K562 (cell line): ENCODE data around the gene PSRC1. TPM values are rescaled to one million over a fixed set of nuclear protein-coding genes. Genes with fewer than 3 reads are reported as not detected.

ENCODE experiments used
- JUND ChIP-seq, 2 experiments: IDR thresholded peaks; 2 replicates in 1 of 2; 3 replicates in 1 of 2; pipeline ENCODE4 v1.6.1; 2011; ENCODE audit warnings: borderline replicate concordance in 2 of 2, low read depth in 2 of 2, low read length in 2 of 2, improper control_type of control experiment in 1 of 2, missing biosample characterization in 1 of 2, missing genetic modification characterization in 1 of 2, missing genetic modification reagents in 1 of 2
- KAT7 ChIP-seq: sonication (generic); formaldehyde crosslinking; IDR thresholded peaks from 2 replicates; pipeline ENCODE4 v1.8.0; 2022; ENCODE audit warnings: missing genetic modification reagents, mild to moderate bottlenecking, borderline replicate concordance
- NCOR1 ChIP-seq: fragments of 450-650 bp; IDR thresholded peaks from 2 replicates; pipeline ENCODE4 v1.6.1; 2016; ENCODE audit warnings: mild to moderate bottlenecking, moderate library complexity
- POLR3A ChIP-seq: IDR thresholded peaks from 2 replicates; pipeline ENCODE4 v1.6.1; 2011; ENCODE audit warnings: borderline replicate concordance, mild to moderate bottlenecking, moderate library complexity; ENCODE audit not compliant: insufficient read length, insufficient read depth; ENCODE audit errors: extremely low read depth
- SMARCA4 ChIP-seq: fragments of 450-650 bp; IDR thresholded peaks from 2 replicates; pipeline ENCODE4 v1.6.1; 2016
- ZNF121 ChIP-seq: sonication (generic); formaldehyde crosslinking; conservative IDR thresholded peaks from 2 replicates; pipeline ENCODE4 v1.8.0; 2022; ENCODE audit warnings: missing genetic modification reagents
- ZNF445 ChIP-seq: fragments of 250-450 bp; sonication (Bioruptor Pico); IDR thresholded peaks from 2 replicates; pipeline ENCODE4 v1.4.0; 2020; ENCODE audit warnings: low read depth, mild to moderate bottlenecking, moderate library complexity
- ZNF644 ChIP-seq: fragments of 200-800 bp; sonication (Bioruptor generic); IDR thresholded peaks from 2 replicates; pipeline ENCODE4 v1.6.1; 2016; ENCODE audit warnings: low read depth, missing genetic modification characterization, missing compliant biosample characterization
- polyA plus RNA-seq, 8 experiments: library from polyadenylated mRNA; depleted of rRNA in 4 of 8; stranded (reverse) in 5 of 8; unstranded in 3 of 8; fragments of >200 nt; fragmentation: Nextera tagmentation in 2 of 8; fragmentation: Illumina TruSeq in 1 of 8; extraction: Ambion mirVana in 2 of 8; extraction: Trizol in 1 of 8; gene quantifications; 2 replicates each; pipeline versions ENCODE4 v1.2.1 to v1.2.3, GENCODE V29; 2011 to 2014; ENCODE audit warnings: inconsistent platforms in 1 of 8, missing spikeins in 1 of 8
- total RNA-seq, 7 experiments: library from RNA; depleted of rRNA in 6 of 7; stranded (reverse); fragments of >200 nt in 6 of 7; fragmentation: Illumina TruSeq in 2 of 7; extraction: Trizol in 2 of 7; gene quantifications; 2 replicates each; pipeline versions ENCODE4 v1.2.1 to v1.2.3, GENCODE V29; 2011 to 2021; ENCODE audit warnings: low replicate concordance in 1 of 7
- TF ChIP-seq, protein P1 (sequence below): fragments of 250-450 bp; sonication (Bioruptor Pico); IDR thresholded peaks from 2 replicates; pipeline ENCODE4 v1.5.0; 2020; ENCODE audit warnings: mild to moderate bottlenecking, borderline replicate concordance
- TF ChIP-seq, protein P2 (sequence below): fragments of 450-650 bp; IDR thresholded peaks from 2 replicates; pipeline ENCODE4 v1.6.1; 2016; ENCODE audit warnings: borderline replicate concordance
- TF ChIP-seq, protein P3 (sequence below): sonication (generic); formaldehyde crosslinking; IDR thresholded peaks from 2 replicates; pipeline ENCODE4 v1.8.1; 2022; ENCODE audit warnings: missing genetic modification reagents
- TF ChIP-seq, protein P4 (sequence below), 3 experiments: IDR thresholded peaks in 2 of 3; conservative IDR thresholded peaks in 1 of 3; 2 replicates each; pipeline ENCODE4 v1.5.1; 2011 to 2012; ENCODE audit warnings: low read length in 3 of 3, mild to moderate bottlenecking in 3 of 3, control low read depth in 2 of 3, improper control_type of control experiment in 1 of 3, inconsistent platforms in 1 of 3, low read depth in 1 of 3, mixed read lengths in 1 of 3, moderate library complexity in 1 of 3; ENCODE audit not compliant: insufficient read depth in 2 of 3
- TF ChIP-seq, protein P5 (sequence below): fragments of 250-450 bp; sonication (Bioruptor Pico); IDR thresholded peaks from 2 replicates; pipeline ENCODE4 v1.4.0; 2020; ENCODE audit warnings: borderline replicate concordance

Gene PSRC1
- total and polyA plus RNA-seq, 9 of the 15 experiments (the other 6 are each of a cell fraction or from before 2014, with no cell fraction given): 6.5 to 65.2 (median 39.3) TPM

DNA sequence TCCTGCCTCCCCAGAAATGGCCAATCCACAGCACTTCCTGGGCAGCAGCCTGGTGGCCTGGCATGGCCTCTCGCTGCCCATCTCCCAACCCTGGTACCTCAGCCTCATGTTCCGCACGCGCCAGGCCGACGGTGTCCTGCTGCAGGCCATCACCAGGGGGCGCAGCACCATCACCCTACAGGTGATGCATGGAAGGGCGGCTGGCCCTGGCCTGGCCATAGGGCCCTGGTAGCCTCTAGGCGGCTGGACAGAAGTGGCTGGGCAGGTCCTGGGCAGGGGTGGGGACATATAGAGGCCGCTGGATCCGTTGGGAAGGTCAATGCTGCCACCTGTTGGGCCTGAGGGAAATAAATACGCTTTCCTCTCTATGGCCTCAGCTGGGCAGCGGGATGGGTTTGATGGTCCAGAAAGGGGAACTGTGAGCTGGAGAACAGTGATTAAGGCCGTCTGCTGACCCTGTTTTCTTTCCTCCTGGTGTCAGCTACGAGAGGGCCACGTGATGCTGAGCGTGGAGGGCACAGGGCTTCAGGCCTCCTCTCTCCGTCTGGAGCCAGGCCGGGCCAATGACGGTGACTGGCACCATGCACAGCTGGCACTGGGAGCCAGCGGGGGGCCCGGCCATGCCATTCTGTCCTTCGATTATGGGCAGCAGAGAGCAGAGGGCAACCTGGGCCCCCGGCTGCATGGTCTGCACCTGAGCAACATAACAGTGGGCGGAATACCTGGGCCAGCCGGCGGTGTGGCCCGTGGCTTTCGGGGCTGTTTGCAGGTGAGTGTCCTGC is 19.2 kb downstream of the PSRC1 start (continued):
- TF ChIP-seq, protein P1, sequence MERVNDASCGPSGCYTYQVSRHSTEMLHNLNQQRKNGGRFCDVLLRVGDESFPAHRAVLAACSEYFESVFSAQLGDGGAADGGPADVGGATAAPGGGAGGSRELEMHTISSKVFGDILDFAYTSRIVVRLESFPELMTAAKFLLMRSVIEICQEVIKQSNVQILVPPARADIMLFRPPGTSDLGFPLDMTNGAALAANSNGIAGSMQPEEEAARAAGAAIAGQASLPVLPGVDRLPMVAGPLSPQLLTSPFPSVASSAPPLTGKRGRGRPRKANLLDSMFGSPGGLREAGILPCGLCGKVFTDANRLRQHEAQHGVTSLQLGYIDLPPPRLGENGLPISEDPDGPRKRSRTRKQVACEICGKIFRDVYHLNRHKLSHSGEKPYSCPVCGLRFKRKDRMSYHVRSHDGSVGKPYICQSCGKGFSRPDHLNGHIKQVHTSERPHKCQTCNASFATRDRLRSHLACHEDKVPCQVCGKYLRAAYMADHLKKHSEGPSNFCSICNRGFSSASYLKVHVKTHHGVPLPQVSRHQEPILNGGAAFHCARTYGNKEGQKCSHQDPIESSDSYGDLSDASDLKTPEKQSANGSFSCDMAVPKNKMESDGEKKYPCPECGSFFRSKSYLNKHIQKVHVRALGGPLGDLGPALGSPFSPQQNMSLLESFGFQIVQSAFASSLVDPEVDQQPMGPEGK: no peak
- peak; percentile 38; the same call in 1 of the 2 replicates for TF ChIP-seq ZNF121 (CRISPR knock-in tag)
- TF ChIP-seq SMARCA4: no peak
- TF ChIP-seq POLR3A: no peak
- TF ChIP-seq NCOR1: no peak
- TF ChIP-seq, protein P2, sequence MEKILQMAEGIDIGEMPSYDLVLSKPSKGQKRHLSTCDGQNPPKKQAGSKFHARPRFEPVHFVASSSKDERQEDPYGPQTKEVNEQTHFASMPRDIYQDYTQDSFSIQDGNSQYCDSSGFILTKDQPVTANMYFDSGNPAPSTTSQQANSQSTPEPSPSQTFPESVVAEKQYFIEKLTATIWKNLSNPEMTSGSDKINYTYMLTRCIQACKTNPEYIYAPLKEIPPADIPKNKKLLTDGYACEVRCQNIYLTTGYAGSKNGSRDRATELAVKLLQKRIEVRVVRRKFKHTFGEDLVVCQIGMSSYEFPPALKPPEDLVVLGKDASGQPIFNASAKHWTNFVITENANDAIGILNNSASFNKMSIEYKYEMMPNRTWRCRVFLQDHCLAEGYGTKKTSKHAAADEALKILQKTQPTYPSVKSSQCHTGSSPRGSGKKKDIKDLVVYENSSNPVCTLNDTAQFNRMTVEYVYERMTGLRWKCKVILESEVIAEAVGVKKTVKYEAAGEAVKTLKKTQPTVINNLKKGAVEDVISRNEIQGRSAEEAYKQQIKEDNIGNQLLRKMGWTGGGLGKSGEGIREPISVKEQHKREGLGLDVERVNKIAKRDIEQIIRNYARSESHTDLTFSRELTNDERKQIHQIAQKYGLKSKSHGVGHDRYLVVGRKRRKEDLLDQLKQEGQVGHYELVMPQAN: no peak
- TF ChIP-seq JUND (IDR thresholded peaks at IDR 0.05; ENCODE audit: borderline replicate concordance, low read depth, low read length): peak; percentile 74
- peak; percentile 43; the same call in 1 of the 3 replicates for TF ChIP-seq JUND (tag; IDR thresholded peaks at IDR 0.05; ENCODE audit: borderline replicate concordance, low read depth, low read length)
- TF ChIP-seq, protein P3, sequence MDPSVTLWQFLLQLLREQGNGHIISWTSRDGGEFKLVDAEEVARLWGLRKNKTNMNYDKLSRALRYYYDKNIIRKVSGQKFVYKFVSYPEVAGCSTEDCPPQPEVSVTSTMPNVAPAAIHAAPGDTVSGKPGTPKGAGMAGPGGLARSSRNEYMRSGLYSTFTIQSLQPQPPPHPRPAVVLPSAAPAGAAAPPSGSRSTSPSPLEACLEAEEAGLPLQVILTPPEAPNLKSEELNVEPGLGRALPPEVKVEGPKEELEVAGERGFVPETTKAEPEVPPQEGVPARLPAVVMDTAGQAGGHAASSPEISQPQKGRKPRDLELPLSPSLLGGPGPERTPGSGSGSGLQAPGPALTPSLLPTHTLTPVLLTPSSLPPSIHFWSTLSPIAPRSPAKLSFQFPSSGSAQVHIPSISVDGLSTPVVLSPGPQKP (CRISPR knock-in tag): no peak
- TF ChIP-seq, protein P4, sequence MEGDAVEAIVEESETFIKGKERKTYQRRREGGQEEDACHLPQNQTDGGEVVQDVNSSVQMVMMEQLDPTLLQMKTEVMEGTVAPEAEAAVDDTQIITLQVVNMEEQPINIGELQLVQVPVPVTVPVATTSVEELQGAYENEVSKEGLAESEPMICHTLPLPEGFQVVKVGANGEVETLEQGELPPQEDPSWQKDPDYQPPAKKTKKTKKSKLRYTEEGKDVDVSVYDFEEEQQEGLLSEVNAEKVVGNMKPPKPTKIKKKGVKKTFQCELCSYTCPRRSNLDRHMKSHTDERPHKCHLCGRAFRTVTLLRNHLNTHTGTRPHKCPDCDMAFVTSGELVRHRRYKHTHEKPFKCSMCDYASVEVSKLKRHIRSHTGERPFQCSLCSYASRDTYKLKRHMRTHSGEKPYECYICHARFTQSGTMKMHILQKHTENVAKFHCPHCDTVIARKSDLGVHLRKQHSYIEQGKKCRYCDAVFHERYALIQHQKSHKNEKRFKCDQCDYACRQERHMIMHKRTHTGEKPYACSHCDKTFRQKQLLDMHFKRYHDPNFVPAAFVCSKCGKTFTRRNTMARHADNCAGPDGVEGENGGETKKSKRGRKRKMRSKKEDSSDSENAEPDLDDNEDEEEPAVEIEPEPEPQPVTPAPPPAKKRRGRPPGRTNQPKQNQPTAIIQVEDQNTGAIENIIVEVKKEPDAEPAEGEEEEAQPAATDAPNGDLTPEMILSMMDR (IDR thresholded peaks at IDR 0.05 in 2 of 3, conservative IDR thresholded peaks at IDR 0.05 in 1 of 3; ENCODE audit: insufficient read depth in 2 of 3, low read depth in 1 of 3, low read length in 3 of 3): peak; percentile 99 to 100 (median 100)
- TF ChIP-seq ZNF445 (CRISPR knock-in tag): no peak
- no peak for TF ChIP-seq KAT7 (CRISPR knock-in tag)
- TF ChIP-seq ZNF644: no peak
- TF ChIP-seq, protein P5, sequence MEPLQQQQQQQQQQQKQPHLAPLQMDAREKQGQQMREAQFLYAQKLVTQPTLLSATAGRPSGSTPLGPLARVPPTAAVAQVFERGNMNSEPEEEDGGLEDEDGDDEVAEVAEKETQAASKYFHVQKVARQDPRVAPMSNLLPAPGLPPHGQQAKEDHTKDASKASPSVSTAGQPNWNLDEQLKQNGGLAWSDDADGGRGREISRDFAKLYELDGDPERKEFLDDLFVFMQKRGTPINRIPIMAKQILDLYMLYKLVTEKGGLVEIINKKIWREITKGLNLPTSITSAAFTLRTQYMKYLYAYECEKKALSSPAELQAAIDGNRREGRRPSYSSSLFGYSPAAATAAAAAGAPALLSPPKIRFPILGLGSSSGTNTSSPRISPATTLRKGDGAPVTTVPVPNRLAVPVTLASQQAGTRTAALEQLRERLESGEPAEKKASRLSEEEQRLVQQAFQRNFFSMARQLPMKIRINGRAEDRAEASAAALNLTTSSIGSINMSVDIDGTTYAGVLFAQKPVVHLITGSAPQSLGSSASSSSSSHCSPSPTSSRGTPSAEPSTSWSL (CRISPR knock-in tag): no peak
